22Rv1 (cell line): Measurements from ENCODE around the gene SIX6.
"Not testable (repeated sequence)": the region's sequence is repeated elsewhere in the genome, so short reads cannot be mapped to it uniquely, and the experiment has no call there.

Experiments
- H3K27ac ChIP-seq: fragments of 450-650 bp; 2 replicates; pipeline ENCODE4 v1.5.1; 2017
- ZFX ChIP-seq: fragments of 450-650 bp; IDR thresholded peaks from 2 replicates; pipeline ENCODE4 v1.6.1; 2017; ENCODE audit warnings: antibody characterized with exemption, borderline replicate concordance
- TF ChIP-seq, protein P1 (sequence below): fragments of 450-650 bp; IDR thresholded peaks from 2 replicates; pipeline ENCODE4 v1.5.1; 2017; ENCODE audit warnings: mild to moderate bottlenecking

SIX6 gene

DNA sequence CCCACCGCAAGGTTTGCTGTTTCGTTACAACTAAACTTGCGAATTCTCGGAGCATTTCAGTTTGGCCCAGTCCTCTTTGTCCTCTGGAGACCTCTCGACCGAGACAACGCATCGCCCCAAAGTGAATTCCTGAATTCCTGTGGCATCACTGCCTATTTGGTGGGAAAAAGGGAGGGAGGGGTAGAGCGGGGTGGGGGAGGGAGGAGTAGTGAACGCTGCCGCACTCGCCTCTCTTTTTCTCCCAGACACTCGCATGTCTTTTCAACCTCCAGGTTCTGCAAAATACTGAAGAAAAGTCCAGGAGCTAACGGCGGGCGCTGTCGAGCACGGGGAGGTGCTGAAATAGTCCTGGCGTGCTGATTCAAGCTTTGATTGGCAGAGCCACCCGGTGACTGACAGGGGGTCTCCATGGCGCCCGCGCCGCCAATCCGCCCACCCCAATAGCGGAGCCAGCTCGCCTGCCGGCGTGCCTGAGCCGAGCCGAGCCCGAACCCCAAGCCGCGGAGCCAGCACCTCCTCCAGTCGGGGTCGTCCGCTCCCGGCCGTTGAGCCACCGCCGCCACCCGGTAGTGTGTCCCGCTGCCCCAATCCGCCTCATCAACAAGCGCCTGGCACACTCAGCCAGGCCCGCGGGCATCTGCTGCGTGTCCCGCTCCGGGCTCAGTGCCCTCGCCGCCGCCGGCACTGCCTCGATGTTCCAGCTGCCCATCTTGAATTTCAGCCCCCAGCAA is at the start of gene SIX6:
SIX6 (plus strand) TSS at position 440 of the 731 bp plus-strand sequence; CDS start at position 693, 253 bp downstream.
- no peak within 1 kb of the TSS for H3K27ac ChIP-seq
- TF ChIP-seq, protein P1, sequence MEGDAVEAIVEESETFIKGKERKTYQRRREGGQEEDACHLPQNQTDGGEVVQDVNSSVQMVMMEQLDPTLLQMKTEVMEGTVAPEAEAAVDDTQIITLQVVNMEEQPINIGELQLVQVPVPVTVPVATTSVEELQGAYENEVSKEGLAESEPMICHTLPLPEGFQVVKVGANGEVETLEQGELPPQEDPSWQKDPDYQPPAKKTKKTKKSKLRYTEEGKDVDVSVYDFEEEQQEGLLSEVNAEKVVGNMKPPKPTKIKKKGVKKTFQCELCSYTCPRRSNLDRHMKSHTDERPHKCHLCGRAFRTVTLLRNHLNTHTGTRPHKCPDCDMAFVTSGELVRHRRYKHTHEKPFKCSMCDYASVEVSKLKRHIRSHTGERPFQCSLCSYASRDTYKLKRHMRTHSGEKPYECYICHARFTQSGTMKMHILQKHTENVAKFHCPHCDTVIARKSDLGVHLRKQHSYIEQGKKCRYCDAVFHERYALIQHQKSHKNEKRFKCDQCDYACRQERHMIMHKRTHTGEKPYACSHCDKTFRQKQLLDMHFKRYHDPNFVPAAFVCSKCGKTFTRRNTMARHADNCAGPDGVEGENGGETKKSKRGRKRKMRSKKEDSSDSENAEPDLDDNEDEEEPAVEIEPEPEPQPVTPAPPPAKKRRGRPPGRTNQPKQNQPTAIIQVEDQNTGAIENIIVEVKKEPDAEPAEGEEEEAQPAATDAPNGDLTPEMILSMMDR = 0 out of 2 replicates have a peak, but pooled peaks have one; percentile 7
- TF ChIP-seq ZFX = no peak

- not testable (repeated sequence) for H3K27ac ChIP-seq
These were observed 28.7 kb upstream of the SIX6 start for GRCh38 chr14:60480248-60480647.

DNA sequence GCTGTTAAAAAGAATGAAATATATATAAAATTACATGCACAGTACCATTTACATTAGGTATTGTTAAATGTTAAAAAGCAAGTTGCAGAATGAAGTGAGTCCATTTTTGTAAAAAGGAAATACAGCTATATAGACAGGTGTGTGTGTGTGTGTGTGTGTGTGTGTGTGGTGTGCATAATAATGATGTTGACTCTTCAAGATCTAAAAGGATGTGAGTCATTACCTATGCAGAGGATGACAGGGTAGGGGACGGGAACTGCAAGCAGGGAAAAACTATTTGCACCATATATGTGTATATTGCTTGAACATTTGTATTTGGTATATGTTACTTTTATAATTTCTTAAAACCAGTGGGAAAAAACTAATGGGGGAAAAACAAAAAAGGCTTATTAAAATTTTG is 26.2 kb upstream of the SIX6 start:
- no peak overlapping the region for H3K27ac ChIP-seq
- TF ChIP-seq ZFX = no peak
- TF ChIP-seq, protein P1 = no peak

DNA sequence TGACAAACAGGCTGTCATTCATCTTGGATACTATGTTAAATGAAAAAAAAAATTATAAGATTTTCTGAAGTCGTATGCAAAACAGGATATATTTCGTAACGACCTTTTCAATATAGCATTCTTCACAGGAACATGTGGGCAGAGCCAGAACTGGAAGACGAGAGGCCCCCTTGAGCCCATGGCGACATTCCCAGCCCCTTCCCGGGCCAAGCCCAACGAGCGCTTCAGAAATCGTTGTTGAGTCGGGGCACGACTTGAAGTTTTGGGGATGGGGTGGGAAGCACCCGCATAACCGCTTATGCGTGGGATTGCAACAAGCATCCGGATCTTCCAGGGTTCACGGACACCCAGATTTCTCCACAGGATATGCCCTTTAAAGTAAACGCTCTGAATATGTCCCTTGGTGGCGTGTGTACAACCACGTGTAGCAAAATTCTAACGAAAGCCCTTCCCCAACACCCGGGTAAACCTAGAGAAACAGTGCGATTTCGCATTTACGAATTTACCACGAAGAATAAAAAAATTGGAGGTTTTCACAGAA is 23.8 kb upstream of the SIX6 start:
- no peak for TF ChIP-seq ZFX
- TF ChIP-seq, protein P1 = no peak

GRCh38 chr14:60485598-60486251 is 23.2 kb upstream of the SIX6 start, which contains the start of gene C14orf39:
Gene C14orf39, minus strand, starts transcription at chr14:60486063. Its CDS starts 985 bp downstream, at chr14:60485078.
- no peak within 1 kb of the TSS for H3K27ac ChIP-seq

More for the DNA sequence above, 23.8 kb upstream of the SIX6 start:
- H3K27ac ChIP-seq = no peak overlapping the region

DNA sequence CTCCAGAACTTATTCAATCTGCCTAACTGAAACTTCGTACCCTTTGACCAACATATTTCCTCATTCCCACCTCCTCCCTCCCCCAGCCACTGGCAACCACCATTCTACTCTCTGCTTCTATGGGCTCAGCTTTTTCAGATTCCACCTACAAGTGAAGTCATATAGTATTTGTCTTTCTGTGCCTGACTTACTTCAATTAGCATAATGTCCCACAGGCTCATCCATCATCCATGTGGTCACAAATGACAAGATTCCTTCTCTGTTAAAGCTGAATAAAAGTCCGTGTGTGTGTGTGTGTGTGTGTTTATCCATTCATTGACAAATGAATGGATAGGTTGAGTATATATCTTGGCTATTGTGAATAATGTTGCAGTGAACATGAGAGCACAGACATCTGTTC is 21.7 kb upstream of the SIX6 start:
- TF ChIP-seq ZFX = no peak
- no peak overlapping the region for H3K27ac ChIP-seq

More at GRCh38 chr14:60485598-60486251, 23.2 kb upstream of the SIX6 start, which contains the start of gene C14orf39:
- TF ChIP-seq, protein P1 = no peak
- no peak for TF ChIP-seq ZFX

- TF ChIP-seq, protein P1 = peak; percentile 43
- TF ChIP-seq ZFX = no peak
- no peak overlapping the region for H3K27ac ChIP-seq
These were observed 20.8 kb upstream of the SIX6 start for GRCh38 chr14:60488175-60488574.

DNA sequence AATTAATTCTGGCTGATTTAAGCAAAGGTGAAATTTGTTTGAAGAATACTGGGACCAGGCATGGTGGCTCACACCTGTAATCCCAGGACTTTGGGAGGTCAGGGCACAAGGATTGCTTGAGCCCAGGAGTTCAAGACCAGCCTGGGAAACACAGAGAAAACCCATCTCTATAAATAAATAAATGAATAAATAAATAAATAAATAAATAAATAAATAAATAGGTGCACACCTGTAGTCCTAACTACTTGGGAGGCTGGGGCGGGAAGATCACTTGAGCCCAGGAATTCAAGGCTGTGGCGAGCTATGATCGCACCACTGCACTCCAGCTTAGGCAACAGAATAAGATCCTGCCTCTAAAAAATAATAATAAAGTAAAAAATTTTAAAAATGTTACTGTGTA is 18.7 kb upstream of the SIX6 start:
- TF ChIP-seq ZFX = no peak
- TF ChIP-seq, protein P1 = no peak
- no peak overlapping the region for H3K27ac ChIP-seq
